ENCODE measurements around the gene ARMC2.

ARMC2 gene

GRCh38 chr6:108988296-108988695 is 140.1 kb downstream of the ARMC2 start:
- DNase-seq (ENCODE audit: low spot score): no peak

GRCh38 chr6:108988765-108989164 is 140.5 kb downstream of the ARMC2 start:
- no peak for DNase-seq (ENCODE audit: low spot score)

- DNase-seq (ENCODE audit: low spot score): no peak
Observed at GRCh38 chr6:108989700-108990099, 141.5 kb downstream of the ARMC2 start.

DNA sequence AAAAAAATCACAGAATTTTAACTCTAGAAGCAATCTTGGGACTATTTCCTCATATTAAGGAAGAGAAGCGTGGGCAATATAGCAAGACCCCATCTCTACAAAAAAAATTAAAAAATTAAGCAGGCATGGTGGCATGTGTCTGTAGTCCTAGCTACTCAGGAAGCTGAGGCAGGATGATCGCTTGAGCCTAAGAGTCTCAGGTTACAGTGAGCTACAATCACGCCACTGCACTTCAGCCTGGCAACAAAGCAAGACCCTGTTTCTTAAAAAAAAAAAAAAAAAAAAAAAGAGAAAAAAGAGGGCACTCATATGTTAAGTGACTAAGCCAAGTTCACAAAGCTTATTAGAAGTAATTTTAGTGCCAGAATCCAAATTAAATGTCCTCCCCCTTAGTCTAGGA is 145.7 kb downstream of the ARMC2 start:
- DNase-seq (ENCODE audit: low spot score): no peak

GRCh38 chr6:108995296-108995695 is 147.1 kb downstream of the ARMC2 start:
- DNase-seq (ENCODE audit: low spot score): no peak

DNA sequence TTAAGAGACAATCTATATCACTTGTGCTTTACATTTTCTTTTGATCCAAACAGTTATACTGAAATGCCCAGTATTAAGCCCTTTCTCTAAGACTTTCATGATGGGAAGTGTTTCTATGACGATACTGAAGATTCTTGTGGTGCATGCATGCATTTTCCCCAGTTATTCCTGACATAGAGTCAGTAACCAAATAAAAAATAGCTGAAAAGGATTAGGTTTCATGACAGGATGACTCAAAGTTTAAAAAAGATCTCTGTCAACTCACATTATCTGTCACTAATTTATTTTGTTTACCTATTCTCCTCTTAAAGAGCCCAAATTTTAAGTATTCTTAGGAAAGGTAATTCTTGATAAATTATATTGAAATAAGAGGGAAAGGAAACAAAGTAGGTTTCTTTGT is 148.0 kb downstream of the ARMC2 start:
- no peak for DNase-seq (ENCODE audit: low spot score)

DNA sequence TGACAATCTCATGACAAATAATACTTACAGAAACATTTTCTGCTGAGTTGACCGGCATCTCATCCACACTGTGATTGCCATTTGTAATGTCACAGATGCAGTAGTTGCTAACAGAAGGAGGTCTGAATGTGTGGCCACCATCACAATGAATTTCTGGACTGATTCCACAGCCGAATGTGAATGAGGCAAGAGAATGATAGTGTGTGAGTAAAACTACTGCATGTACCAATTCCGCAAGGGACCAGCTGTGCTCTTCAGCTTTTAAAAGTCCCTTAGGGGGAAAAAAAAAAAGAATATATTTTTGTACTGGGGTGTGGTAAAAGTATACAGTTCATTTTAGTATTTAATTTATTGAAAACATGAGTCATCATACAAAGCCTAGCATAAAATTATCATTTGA is 150.3 kb downstream of the ARMC2 start:
- DNase-seq (ENCODE audit: low spot score): no peak

DNA sequence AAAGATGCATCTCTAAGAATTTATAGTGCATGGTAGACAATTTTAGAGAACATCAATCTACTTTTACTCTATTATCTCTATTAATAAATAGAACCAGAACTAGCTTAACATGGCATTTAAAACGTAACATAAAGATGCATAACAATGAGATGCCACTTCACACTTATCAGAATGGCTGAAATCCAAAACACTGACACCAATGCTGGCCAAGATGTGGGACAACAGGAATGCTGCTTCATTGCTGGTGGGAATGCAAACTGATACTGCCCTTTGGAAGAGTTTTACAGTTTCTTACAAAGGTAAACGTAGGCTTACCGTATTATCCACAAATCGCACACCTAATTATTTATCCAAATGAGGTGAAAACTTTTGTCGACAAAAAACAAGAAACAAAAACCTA is 151.2 kb downstream of the ARMC2 start:
- no peak for DNase-seq (ENCODE audit: low spot score)

GRCh38 chr6:109000289-109000688 is 152.1 kb downstream of the ARMC2 start:
- no peak for DNase-seq (ENCODE audit: low spot score)

DNA sequence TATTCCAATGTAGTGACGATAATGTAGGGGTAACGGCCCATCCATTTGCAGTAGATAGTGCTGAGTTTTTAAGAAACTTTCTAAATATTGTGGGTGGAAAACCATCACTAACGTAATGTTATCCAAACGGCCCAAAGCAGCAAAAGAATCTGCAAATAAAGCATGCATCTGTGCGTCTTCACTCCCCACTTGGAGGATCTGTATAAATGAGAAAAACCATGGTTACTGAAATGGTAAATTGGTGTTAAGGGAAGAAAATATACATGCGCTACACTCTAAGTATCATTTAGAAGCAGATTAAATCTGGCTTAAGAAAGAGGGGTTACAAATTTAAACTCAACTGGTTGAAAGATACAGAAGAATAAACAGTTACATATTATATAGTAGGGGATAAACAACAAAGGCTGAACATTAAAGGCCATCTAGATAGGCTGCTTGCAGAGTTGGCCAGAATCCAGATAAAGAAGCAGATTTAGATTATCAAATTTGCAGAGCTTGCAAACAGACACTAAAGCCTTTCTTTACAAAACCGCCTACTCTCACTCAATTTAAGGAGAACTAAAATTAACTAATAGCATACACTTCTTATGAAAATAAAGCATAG is 153.2 kb downstream of the ARMC2 start:
- no peak for DNase-seq (ENCODE audit: low spot score)

- no peak for DNase-seq (ENCODE audit: low spot score)
Observed at GRCh38 chr6:109002051-109002697, 154.0 kb downstream of the ARMC2 start.

- no peak for DNase-seq (ENCODE audit: low spot score)
Observed at GRCh38 chr6:109002882-109003281, 154.7 kb downstream of the ARMC2 start.

DNA sequence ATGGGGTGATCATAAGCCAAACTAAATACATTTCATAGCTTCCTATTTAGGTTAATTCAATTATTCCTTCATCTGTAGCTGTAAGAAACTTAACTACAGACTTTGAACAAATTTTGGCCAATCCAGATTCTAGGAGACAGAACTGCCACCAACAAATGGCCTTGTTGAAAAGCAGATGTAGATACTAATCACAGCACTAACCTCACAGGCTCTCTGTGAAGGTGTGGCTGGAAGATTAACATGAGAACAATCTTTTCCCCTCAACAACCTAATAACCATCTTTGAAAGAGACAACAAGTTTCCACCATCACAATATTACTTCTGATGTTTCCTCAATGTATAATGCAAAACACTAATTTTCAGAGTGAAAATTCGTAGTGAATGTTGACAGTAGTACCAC is 158.6 kb downstream of the ARMC2 start:
- no peak for DNase-seq (ENCODE audit: low spot score)

DNA sequence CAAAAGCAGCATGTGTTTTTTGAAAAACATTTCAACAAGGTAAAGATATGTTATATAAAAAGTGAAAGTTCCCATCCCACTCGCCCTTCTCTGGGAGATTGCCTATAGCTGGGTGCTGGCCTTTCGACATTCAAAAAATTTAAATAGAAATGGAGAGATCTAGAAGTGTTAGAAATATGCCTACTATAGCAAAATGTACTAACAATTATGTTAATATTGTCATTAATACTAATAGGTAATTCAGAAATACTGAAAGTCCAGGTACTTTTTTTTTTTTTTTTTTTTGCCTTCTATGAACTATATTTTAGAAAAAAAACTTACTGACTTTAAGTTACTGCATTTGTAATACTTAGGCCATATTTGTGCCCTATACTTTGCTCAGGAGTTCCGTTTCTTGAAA is 159.3 kb downstream of the ARMC2 start:
- DNase-seq (ENCODE audit: low spot score): no peak

- DNase-seq (ENCODE audit: low spot score): no peak
Observed at GRCh38 chr6:109008054-109008453, 159.8 kb downstream of the ARMC2 start.

DNA sequence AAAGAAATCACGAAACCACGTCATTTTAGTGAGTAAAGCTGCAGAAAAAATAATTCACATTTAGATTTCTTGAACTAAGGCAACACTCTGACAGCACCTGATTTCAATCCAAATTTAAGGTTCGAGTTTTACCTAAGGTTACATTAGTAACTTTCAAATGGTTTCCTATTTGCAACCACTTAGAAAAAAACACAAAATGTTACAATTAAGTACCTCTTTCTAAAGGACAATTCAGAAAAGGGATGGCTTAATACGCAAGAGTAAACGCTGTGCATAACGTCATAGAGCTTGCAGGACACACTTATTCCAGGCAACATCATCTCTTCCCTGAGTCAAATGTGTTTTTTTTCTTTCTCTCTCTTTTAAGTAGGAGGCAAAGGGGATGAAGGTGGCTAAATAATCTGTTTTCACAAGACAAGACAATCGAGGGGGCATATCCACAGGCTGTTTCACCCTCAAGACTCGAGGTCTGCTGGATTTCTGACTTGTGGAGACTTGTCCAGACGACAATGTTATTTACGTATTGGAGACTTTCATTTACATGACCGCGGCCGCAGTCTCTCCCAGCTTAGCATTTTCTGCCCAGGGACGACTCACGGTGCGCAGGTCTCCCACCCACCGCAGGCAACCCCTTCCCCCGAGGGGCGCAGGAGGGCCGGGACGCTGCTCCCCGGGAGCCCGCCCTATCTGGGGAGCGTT is 160.5 kb downstream of the ARMC2 start:
- DNase-seq (ENCODE audit: low spot score): peak; percentile 50

- DNase-seq (ENCODE audit: low spot score): peak; percentile 78
Observed at GRCh38 chr6:109009236-109009961, 161.2 kb downstream of the ARMC2 start.

GRCh38 chr6:109009962-109010704 is 161.9 kb downstream of the ARMC2 start:
- DNase-seq (ENCODE audit: low spot score): no peak

- peak; percentile 18 for DNase-seq (ENCODE audit: low spot score)
Observed at GRCh38 chr6:109010705-109011102, 162.5 kb downstream of the ARMC2 start.

- DNase-seq (ENCODE audit: low spot score): no peak
Observed at GRCh38 chr6:109013656-109014305, 165.6 kb downstream of the ARMC2 start.

- no peak for DNase-seq (ENCODE audit: low spot score)
Observed at GRCh38 chr6:109014606-109015005, 166.4 kb downstream of the ARMC2 start.

DNA sequence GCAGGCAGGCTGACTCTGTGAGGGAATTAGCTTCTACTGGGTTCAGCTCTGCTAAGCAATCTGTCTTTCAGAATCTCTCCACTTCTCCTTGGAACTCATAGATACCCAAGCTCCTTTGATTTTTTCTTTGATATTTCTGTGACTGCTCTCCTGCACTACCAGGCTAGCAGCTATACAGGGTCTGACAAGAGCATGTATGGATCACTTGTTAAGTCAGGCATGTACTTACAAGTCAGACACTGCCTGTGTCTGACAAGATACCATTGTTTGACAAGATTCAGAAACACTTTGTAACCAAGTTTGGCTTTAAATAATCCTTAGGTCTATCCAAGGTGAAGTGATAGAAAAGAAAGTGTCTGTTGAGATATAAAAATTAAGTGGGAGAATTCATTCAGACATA is 167.0 kb downstream of the ARMC2 start:
- no peak for DNase-seq (ENCODE audit: low spot score)

All from SW480 (cell line).